GM21515 (cell line): ENCODE measurements around the gene MGAT4B.
"Not testable (repeated sequence)": the region's sequence is repeated elsewhere in the genome, so short reads cannot be mapped to it uniquely, and the experiment has no call there.

ENCODE experiments used
- ATAC-seq: cut with Tn5 transposase; IDR thresholded peaks from one replicate; pipeline ENCODE4 v1.9.1; 2021; ENCODE audit not compliant: unreplicated experiment

The MGAT4B gene

DNA sequence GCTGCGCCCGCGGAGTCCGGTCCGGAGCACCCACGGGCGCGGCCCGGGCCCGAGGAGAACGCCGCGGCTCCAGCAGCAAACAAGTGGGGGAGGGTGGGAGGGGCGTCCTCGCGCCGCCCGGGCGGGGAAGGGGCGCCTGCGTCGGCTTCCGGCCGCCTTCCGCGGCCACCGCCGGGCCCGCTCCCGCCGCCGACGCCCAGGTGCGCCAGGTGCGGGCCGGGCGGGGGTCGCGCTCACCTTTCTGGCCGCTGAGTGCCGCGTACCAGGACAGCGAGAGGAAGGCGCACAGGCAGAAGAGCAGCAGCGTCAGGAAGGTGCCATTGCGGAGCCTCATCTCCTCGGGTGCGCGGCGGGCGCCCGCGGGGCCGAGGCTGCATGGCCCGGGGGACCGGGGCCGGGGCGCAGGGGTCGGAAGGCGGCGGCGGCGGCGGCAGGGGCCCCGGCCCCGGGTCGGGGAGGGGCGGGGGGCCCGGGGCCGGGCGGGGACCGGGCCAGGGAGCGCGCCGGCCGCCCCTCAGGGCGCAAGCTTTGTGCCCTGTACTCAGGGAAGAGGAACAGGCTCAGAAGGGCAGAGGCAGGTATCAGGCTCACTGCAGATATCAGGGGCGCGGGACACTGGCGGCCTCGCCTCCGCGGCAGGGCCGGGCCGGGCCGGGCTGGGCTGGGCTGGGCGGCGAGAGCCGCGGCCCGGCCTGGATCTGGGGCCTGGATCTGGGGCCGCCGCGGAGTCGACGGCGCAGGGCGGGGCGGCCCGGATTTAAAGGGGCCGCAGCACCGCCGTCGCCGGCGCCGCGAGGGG lies at the start of gene MGAT4B:
Gene MGAT4B, minus strand, starts transcription at position 617 of the 799 bp plus-strand sequence. Its CDS starts 283 bp downstream, at position 334.
- peak; percentile 65 for ATAC-seq

DNA sequence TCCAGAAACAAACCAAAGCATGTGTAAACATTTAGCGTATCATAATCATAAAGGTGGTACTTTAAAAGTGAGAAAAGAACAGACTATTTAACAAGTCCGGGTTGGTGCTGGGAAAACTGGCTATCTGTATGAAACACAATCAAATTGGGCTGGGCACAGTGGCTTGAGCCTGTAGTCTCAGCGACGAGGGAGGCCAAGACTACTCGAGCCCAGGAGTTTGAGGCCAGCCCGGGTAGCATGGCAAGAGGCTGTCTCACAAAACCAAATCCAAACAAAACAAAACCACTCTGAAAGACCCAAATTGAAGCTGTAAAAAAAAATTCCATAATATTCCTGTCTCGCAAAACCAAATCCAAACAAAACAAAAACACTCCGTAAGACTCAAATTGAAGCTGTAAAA lies 47.7 kb upstream of the MGAT4B start:
- ATAC-seq = no peak

DNA sequence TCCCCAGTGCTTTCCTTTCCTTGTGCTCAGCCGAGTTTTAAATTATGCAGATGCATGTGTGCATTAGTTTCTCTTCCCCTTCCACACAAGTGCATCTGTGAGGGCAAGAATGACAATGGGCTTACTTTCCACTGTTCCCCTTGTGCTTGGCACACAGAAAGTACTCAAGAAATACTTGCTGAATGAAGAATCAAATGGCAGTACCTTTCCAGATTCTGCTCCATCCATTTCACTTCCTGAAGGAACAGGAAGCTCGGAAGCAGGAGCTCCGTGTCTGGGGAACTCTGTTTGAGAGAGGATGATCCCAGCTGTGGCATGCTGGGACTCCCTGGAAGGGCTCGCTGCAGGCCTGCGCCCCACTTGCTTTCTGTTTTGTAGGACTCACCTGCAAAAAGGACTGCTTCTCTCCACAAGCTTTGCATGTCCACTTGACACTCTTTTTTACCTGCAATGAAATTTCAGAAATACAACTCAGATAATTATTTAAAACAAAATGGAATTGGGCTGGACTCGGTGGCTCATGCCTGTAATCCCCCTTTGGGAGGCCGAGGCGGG lies 46.4 kb upstream of the MGAT4B start:
- ATAC-seq = peak; percentile 85

DNA sequence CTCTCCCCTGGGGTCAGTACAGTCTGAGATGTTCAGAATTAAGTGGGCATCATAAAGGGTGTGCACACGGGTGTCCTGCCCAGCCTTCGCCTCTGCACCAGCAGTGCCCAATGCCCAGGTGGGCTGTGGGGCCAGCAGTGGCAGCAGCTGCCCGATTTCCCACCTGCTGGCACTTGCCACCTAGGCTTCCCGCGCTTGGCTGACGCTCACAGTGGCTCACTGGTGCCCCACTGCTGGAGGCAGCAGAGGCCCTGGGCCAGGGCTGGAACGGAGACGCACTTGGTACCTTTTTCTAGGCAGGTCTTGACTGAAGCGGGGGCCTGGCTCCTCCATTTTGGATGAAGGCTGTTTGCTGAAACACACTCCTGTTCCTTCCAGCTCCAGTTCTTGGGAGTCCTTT lies 35.0 kb upstream of the MGAT4B start:
- ATAC-seq = no peak

DNA sequence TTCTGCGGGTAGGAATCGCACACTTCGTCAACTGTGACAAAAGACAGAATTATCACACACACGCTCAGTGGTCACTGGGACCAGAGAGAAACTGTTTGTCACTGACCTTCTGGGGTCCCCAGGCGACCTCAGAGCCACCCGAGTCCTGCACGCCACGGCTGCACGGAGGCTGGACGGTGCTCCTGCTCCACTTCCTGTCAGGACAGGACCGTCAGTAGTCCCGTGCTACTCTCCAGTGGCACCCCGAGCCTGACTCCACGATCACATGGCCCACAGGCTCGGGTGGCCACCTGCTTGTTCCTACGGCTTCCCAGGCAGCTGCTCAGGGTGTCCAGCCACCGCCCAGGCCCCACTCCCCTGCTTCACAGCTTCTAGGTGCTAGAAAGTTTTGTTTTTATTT lies 34.1 kb upstream of the MGAT4B start:
- no peak for ATAC-seq

DNA sequence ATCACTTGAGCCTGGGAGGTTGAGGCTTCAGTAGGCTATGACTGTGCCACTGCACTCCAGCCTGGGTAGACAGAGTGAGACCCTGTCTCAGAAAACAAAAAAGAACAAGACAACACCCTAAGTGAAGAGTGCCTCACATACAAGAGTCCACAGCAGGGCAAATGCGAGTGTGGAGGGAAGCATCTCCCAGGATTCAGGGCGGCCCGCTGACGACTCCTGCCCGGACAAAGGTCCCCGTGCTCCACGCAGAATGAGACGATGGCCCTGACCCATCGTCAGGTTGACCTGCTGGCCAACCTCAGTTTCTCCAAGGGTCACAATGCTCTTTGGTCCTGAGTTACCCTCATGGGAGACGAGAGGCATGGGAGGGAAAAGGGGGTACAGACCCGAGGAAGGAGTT lies 33.7 kb upstream of the MGAT4B start:
- ATAC-seq = no peak

DNA sequence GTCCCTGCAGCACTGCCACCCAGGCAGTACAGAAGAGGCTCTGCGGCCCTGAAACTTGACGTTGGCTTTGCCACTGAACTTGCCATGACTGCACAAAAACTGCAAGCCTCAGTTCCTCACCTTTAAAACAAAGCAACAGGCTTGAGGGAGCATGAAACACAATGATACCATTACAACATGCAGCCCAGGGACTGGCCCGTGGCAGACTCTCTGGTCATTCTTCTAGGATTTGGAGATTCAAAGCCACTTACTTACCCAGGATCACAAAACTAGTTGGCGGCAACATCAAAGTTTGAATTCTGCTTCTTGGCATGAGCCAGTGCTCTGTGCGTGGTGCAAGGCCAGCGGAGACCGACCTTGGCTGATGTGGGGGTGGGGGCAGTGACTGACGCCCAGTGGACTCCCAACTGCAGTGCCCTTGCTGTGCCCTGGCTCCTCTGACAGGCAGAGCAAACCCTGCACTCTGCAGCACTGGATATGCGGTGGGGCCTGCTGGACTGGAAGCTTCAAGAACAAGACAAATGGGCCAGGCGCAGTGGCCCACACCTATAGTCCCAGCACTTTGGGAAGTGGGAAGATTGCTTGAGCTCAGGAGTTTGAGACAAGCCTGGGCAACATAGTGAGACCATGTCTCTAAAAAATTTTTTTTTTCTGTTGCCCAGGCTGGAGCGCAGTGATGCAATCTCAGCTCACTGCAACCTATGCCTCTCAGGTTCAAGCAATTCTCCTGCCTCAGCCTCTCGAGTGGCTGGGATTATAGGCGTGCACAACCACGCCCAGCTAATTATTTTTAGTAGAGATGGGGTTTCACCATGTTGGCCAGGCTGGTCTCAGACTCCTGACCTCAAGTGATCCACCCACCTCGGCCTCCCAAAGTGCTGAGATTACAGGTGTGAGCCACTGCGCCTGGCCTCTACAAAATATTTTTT lies 32.9 kb upstream of the MGAT4B start:
- ATAC-seq = no peak

DNA sequence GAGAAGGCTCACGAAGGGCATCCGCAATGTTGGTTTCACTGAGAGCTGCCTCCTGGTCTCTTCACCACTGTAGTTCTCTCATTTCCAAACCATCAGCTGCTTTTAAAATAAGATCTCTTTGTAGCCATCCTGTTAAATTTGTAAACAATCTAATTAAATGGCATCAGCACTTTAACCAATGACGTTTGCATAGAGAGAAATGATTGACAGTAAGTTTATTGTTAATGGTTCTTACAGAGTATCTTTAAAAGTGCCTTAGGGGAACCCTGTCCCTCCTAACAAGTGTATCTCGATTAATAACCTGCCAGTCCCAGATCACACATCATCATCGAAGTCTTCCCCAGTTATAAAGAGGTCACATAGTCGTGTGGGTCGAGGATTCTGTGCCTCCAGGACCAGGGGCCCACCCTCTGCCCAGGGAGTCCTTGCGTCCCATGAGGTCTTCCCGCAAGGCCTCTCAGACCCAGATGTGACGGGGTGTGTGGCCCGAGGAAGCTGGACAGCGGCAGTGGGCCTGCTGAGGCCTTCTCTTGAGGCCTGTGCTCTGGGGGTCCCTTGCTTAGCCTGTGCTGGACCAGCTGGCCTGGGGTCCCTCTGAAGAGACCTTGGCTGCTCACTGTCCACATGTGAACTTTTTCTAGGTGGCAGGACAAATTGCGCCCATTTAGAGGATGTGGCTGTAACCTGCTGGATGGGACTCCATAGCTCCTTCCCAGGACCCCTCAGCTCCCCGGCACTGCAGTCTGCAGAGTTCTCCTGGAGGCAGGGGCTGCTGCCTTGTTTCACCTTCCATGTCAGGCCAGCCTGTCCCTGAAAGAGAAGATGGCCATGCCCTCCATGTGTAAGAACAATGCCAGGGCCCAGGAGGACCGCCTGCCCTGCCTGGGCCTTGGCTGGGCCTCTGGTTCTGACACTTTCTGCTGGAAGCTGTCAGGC lies 30.7 kb upstream of the MGAT4B start:
- ATAC-seq = no peak

DNA sequence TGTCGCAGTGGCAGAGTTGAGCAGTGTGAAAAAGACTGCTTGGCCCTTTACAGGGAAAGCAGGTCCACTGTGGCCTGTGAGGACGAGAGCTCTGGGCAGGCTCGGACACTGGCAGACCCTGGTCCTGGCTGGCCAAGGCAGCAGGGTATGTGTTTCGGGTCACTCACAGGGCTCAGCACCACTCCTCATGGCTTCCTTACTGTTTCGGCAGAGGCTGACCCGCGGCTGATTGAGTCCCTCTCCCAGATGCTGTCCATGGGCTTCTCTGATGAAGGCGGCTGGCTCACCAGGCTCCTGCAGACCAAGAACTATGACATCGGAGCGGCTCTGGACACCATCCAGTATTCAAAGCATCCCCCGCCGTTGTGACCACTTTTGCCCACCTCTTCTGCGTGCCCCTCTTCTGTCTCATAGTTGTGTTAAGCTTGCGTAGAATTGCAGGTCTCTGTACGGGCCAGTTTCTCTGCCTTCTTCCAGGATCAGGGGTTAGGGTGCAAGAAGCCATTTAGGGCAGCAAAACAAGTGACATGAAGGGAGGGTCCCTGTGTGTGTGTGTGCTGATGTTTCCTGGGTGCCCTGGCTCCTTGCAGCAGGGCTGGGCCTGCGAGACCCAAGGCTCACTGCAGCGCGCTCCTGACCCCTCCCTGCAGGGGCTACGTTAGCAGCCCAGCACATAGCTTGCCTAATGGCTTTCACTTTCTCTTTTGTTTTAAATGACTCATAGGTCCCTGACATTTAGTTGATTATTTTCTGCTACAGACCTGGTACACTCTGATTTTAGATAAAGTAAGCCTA lies 29.8 kb upstream of the MGAT4B start:
- peak; percentile 42 for ATAC-seq

DNA sequence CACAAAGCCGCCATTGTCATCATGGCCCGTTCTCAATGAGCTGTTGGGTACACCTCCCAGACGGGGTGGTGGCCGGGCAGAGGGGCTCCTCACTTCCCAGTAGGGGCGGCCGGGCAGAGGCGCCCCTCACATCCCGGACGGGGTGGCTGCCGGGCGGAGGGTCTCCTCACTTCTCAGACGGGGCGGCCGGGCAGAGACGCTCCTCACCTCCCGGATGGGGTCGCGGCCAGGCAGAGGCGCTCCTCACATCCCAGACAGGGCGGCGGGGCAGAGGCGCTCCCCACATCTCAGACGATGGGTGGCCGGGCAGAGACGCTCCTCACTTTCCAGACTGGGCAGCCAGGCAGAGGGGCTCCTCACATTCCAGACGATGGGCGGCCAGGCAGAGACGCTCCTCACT lies 28.2 kb upstream of the MGAT4B start:
- not testable (repeated sequence) for ATAC-seq

DNA sequence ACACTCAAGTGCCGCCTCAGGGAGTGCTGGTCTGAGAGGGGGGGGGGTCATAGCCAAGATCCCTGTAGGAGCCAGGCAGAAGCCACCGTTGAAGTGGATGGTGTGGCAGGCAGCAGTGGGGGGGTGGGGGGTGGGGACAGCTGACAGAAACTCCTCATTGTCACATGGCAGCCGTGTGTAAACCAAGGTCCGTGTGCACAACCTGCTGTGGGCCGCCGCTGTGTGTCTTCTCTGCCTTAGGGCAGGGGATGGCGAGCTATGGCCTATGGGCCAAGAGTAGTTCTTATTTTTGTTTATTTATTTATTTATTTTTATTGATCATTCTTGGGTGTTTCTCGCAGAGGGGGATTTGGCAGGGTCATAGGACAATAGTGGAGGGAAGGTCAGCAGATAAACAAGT lies 27.5 kb upstream of the MGAT4B start:
- ATAC-seq = no peak

DNA sequence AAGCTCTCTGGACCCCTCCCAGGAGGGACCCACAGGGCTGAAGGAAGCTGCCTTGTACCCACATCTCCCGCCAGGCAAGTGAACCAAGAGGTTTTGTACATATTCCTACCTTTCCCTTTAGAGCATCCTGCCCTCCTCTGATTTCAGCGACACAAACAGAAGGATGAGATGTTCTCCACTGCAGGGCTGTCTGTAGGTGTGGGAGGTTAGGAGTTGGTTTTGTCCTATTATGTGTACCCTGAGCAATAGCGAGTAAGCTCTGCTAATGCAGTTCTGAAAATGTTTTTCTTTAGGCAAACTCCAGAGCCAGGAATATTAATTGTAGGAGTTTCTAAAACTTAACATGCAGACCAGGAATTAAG lies 27.0 kb upstream of the MGAT4B start:
- ATAC-seq = no peak

DNA sequence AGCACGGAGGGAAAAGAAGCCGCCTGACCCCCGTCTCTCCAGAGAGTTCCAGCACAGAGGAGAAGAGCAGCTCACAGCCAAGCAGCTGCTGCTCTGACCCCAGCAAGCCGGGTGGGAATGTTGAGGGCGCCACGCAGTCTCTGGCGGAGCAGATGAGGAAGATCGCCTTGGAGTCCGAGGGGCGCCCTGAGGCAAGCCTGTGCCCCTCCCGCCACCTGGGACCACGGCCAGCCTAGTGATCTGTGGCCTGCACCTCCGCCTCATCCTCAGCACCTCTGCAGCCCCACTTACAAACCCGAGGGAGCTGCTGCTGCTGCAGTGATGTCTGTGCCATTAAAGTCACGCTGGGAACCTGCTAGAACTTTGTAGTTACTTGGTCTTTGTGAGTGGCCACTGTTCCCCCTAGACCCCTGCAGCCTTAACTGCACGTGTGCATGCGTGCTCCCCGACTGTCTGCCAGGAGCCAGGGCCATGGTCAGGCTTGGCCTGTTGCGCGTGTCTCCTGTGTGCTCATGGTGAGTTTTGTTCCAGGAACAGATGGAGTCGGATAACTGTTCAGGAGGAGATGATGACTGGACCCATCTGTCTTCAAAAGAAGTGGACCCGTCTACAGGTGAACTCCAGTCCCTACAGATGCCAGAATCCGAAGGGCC lies 26.5 kb upstream of the MGAT4B start:
- ATAC-seq = no peak

DNA sequence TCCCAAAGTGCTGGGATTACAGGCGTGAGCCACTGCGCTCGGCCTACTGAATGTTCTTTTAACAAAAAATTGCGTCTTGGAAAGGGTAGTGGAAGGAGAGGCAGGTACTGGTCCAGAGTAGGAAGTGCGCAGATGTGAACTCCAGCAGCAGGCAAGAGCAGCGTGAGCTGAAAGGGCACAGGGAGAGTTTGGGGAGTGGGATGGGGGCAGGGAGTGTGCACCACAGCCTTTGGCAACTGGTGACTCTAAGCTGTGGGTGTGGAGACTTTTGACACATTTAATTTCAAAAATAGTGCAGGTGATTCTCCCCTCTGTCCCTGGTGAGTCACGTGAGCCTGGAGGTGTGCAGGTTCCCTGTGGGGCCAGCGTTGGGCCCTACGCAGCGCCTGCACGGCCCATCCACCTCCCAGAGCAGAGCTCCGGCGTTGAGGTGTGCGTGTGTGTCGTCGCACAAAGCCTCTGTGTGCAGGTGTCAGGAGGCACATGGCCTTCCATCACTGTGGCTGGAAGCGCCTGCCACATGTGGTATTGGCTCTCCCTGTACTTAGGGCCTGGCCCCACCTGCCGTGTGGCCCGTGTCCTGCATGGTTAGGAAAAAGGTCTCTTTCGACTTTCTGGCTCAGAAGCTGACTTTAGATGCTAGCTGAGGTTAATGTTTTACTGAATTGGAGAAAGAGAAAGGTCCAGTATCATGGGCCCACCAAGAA lies 25.5 kb upstream of the MGAT4B start:
- ATAC-seq = no peak

DNA sequence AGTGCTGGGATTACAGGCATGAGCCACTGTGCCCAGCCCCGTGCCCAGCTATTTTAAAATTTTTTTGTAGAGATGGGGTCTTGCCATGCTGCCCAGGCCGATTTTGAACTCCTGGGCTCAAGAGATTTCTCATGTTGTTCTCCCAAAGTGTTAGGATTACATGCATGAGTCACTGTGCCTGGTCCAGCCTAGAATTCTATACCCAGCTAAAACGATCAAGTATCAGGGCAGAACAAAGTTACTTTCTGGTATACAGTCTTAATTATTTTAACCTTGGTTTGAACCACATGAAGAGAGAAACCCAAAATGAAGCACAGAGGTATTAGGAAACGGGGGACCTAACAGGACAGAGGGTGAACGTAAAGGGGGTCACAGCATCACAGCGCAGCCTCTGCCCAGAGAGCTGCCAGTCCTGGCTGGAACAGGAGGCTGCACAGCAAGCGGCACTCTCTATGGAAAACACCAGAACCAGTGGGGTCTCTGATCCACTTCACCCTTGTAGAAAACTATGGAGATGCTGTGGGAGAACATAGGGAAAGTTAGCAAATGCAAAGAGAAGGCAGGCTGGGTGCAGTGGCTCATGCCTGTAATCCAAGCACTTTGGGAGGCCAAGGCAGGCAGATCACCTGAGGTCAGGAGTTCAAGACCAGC lies 24.3 kb upstream of the MGAT4B start:
- ATAC-seq = no peak

DNA sequence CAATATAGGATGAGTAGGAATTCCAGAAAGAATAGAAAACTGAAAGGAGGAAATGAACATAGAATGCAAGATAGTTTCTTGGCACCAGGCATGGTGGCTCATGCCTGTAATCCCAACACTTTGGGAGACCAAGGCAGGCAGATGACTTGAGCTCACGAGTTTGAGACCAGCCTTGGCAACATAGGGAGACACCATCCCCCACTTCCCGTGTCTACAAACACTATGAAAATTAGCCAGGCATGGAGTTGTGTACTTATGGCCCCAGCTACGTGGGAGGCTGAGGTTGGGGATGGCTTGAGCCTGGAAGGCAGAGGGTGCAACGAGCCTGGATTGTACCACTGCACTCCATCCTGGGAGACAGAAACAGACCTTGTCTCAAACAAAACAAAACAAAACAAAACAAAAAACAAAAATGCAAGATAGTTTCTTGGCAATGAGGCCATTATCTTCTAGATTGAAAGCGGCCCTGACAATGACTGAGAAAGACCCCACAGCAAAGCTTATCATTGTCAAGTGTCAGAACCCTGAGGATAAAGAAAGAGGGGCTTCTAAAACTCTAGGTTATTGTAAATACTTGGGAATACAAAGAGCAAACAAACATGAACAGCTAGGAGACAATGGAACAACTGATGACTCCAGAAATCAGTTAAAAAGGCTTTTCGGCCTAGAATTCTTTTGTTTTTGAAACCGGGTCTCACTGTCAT lies 23.2 kb upstream of the MGAT4B start:
- no peak for ATAC-seq

DNA sequence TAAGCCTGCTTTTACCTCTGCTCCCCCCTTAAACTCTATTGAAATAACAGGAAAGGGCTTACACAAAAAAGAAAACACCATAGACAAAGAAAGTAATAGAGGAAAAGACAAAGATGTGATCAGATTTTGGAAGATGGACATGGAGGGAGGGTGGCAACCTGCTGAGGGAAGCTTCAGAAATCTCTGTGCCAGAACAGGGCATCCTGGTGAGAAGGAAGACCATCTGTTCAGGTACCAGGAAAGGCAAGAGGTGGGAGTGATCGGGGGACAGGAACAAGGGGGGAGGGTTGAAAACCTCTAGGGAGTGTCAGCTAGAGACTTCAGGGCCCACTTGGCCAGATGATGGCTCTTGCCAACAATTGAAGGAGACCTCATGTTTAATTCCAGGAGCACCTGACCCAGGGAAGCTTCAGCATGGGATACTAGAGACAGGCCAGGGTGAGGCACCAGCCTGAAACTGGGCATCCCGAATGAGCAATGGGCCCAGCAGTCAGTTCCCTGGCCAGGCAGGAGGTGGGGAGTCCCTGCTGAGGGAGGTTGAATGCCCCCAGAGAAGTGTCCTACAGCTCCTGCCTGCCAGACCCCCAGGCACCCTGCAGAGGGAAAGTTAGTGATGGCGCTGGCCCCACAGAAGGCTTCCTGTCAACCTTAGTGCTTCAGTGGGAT lies 22.2 kb upstream of the MGAT4B start:
- no peak for ATAC-seq
